Measurements from ENCODE around the gene SHC4. TPM values are rescaled to one million over a fixed set of nuclear protein-coding genes. Genes with fewer than 3 reads are reported as not detected.

SHC4 gene, protein sequence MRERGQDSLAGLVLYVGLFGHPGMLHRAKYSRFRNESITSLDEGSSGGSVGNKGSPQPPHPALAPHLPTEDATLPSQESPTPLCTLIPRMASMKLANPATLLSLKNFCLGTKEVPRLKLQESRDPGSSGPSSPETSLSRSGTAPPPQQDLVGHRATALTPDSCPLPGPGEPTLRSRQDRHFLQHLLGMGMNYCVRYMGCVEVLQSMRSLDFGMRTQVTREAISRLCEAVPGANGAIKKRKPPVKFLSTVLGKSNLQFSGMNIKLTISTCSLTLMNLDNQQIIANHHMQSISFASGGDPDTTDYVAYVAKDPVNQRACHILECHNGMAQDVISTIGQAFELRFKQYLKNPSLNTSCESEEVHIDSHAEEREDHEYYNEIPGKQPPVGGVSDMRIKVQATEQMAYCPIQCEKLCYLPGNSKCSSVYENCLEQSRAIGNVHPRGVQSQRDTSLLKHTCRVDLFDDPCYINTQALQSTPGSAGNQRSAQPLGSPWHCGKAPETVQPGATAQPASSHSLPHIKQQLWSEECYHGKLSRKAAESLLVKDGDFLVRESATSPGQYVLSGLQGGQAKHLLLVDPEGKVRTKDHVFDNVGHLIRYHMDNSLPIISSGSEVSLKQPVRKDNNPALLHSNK
- 1 to 10 TPM in 1 of 2 donors, under 1 TPM in 1; 0.34 to 1.4 TPM for total RNA-seq

DNA sequence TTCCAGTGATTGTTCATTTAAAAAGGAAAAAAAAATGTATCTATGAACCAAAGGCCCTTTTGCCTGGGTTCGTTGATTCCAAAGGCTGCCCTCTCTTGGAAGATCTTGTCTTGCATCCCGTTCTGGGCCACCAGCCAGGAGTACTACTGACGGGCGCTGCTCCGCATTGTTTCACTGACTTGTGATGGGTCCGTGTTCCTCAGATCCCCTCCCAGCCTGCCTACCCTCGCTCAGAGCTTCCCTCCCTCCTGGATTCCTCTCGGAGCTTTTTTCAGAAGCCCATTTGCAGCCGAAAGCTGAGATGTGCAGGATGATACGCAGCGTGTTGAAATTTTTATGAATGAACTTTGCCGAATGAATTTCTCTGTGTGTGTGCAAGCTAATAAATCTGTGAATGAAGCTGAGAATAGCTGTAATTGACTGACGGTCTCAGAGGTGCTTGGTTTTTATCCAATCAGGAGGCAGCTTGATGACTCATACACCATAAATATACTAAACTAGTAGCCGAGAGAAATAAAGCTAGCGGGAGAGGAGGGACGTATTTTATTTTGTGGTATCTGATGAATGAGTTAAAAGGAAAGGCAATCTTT, at the start of gene SHC4:
Gene SHC4, minus strand, starts transcription at position 396 of the 590 bp plus-strand sequence. CDS start 904 bp downstream, outside the sequence.
- DNase-seq (ENCODE audit: low spot score in 2 of 2) (peak in 1 of 2 donors; percentile 15), ATAC-seq (peak in 1 of 2 donors; percentile 54)
- Mint-ChIP-seq H3K36me3 (peaks cover 6% of the 10 kb centered on the region in 2 donors), H3K9me3 (no peaks in the 10 kb centered on the region), H3K27ac (no peak within 1 kb of the TSS)

DNA sequence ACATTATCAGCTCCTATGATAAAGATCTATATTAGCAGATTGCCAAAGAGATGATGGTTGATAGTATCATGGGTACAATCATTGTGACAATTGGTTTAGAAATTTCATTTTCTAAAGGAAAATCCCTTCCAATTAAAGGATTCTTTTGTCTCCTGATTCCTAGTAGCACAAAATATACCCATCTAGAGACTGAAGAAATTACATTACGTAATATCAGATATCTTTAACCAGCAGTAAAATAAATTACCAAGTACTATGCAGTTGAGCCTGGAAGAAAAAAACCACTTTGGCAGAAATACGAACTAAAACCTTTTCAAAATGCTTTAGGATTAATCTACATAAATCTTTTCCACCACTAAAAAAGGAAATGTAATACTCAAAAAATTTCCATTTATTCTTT, 35.6 kb upstream of the SHC4 start:
- no peak for DNase-seq (ENCODE audit: low spot score in 2 of 2)
- H3K27ac Mint-ChIP-seq = no peak overlapping the region
- H3K9me3 Mint-ChIP-seq = peaks cover 1 to 6% of the 10 kb centered on the region in 2 donors
- ATAC-seq = no peak
- peaks cover 8 to 18% of the 10 kb centered on the region in 2 donors for H3K36me3 Mint-ChIP-seq

DNA sequence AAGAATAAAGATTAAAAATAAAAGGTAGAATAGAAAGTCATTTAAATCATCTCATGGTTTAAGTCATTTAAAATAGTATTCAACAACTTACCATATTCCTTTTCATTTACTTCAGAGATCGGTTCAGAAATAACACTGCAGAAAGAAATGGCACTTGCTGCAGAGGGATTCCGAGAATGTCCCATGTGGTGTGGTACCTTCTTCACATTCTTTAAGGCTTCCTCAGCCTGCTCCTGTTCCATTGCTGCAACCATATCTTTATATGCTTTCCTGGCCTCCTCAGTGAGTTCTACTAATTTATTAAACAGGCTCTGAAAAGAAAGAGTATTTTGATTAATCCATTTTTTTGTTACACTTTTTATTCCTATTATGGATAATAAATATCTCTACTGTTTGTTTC, 32.6 kb upstream of the SHC4 start:
- DNase-seq (ENCODE audit: low spot score in 2 of 2) (no peak), ATAC-seq (no peak)
- no peak overlapping the region for H3K27ac Mint-ChIP-seq
- H3K36me3 Mint-ChIP-seq = peaks cover 9 to 11% of the 10 kb centered on the region in 2 donors
- no peaks in the 10 kb centered on the region for H3K9me3 Mint-ChIP-seq

DNA sequence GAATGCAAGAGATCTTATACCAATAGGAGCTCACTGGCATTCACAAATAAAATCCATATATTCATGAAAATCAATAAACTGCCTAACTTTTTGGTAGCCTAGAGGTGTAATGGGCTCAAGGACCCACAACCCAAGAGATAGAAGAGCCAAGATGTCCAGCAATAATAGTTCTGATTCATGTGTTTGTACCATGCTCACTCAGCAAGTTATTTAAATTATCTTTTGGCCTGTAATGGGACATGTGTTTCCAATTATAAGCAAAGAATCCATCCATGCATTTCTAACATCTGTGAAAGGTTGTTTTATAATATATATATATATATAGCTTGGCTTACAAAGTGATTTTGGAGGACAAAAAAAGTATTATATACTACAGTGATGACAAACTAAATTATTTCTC, 29.7 kb upstream of the SHC4 start:
- peaks cover 9 to 11% of the 10 kb centered on the region in 2 donors for H3K36me3 Mint-ChIP-seq
- ATAC-seq (no peak), DNase-seq (ENCODE audit: low spot score in 2 of 2) (no peak)
- H3K9me3 Mint-ChIP-seq = no peaks in the 10 kb centered on the region
- no peak overlapping the region for H3K27ac Mint-ChIP-seq

- DNase-seq (ENCODE audit: low spot score in 2 of 2) = no peak
- Mint-ChIP-seq H3K27ac (no peak overlapping the region), H3K9me3 (no peaks in the 10 kb centered on the region), H3K36me3 (peaks cover 9 to 11% of the 10 kb centered on the region in 2 donors)
- no peak for ATAC-seq
These were observed 28.8 kb upstream of the SHC4 start for GRCh38 chr15:48992545-48992944.

GRCh38 chr15:48992096-48992495, 28.4 kb upstream of the SHC4 start:
- Mint-ChIP-seq H3K9me3 (no peaks in the 10 kb centered on the region), H3K36me3 (peaks cover 9 to 11% of the 10 kb centered on the region in 2 donors), H3K27ac (no peak overlapping the region)
- ATAC-seq = no peak
- no peak for DNase-seq (ENCODE audit: low spot score in 2 of 2)

GRCh38 chr15:48989170-48989569, 25.5 kb upstream of the SHC4 start:
- H3K9me3 Mint-ChIP-seq = no peaks in the 10 kb centered on the region
- ATAC-seq = no peak
- peaks cover 5 to 11% of the 10 kb centered on the region in 2 donors for H3K36me3 Mint-ChIP-seq
- no peak for DNase-seq (ENCODE audit: low spot score in 2 of 2)
- H3K27ac Mint-ChIP-seq = no peak overlapping the region

- ATAC-seq (no peak), DNase-seq (ENCODE audit: low spot score in 2 of 2) (no peak)
- Mint-ChIP-seq H3K27ac (no peak overlapping the region), H3K9me3 (no peaks in the 10 kb centered on the region), H3K36me3 (peaks cover 0 to 2% of the 10 kb centered on the region in 2 donors)
These were observed 23.4 kb upstream of the SHC4 start for GRCh38 chr15:48987142-48987541.

GRCh38 chr15:48986240-48986639, 22.5 kb upstream of the SHC4 start:
- Mint-ChIP-seq H3K9me3 (no peaks in the 10 kb centered on the region), H3K27ac (no peak overlapping the region), H3K36me3 (no peaks in the 10 kb centered on the region)
- ATAC-seq = no peak
- DNase-seq (ENCODE audit: low spot score in 2 of 2) = no peak

- DNase-seq (ENCODE audit: low spot score in 2 of 2) (no peak), ATAC-seq (no peak)
- no peak overlapping the region for H3K27ac Mint-ChIP-seq
- H3K9me3 Mint-ChIP-seq = no peaks in the 10 kb centered on the region
- no peaks in the 10 kb centered on the region for H3K36me3 Mint-ChIP-seq
These were observed 21.8 kb upstream of the SHC4 start for GRCh38 chr15:48985516-48985915.

- DNase-seq (ENCODE audit: low spot score in 2 of 2) (no peak), ATAC-seq (no peak)
- Mint-ChIP-seq H3K9me3 (no peaks in the 10 kb centered on the region), H3K27ac (no peak overlapping the region), H3K36me3 (no peaks in the 10 kb centered on the region)
These were observed 21.2 kb upstream of the SHC4 start for GRCh38 chr15:48984811-48985352.

DNA sequence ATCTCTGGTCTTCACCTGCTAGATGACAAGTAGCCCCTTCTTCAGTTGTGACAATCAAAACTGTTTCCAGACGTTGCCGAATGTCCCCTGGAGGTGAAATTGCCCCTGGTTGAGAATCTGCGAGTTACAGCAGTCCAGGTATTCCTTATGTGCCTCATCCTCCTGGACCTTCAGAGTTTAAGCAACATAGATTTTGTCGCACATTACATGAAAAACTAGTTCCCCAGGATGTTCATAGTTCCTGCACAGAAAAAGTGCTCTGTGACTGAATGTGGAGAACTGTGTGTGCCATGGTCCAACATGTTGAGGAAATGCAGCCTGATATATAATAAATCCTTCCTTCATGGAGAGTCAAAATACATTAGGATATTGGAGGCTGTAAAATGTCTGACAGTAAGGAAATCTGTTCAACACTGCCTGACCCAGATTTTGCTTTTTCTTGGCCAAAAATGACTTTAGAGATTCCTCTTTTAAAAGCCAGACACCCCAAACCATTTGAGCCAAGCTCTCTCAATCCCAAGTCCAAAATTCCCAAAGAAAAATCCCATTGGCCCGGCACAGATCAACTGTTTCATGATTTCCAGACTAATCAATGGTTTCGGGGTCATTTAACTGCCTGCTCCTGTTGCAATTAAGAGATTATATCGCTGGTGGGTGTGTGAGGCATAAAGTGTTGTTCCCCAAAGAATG, 20.4 kb upstream of the SHC4 start:
- no peak overlapping the region for H3K27ac Mint-ChIP-seq
- H3K36me3 Mint-ChIP-seq = no peaks in the 10 kb centered on the region
- no peak for ATAC-seq
- DNase-seq (ENCODE audit: low spot score in 2 of 2) = no peak
- H3K9me3 Mint-ChIP-seq = no peaks in the 10 kb centered on the region

GRCh38 chr15:48983300-48983699, 19.6 kb upstream of the SHC4 start:
- no peak for DNase-seq (ENCODE audit: low spot score in 2 of 2)
- no peak overlapping the region for H3K27ac Mint-ChIP-seq
- ATAC-seq = no peak
- H3K36me3 Mint-ChIP-seq = no peaks in the 10 kb centered on the region
- no peaks in the 10 kb centered on the region for H3K9me3 Mint-ChIP-seq

DNA sequence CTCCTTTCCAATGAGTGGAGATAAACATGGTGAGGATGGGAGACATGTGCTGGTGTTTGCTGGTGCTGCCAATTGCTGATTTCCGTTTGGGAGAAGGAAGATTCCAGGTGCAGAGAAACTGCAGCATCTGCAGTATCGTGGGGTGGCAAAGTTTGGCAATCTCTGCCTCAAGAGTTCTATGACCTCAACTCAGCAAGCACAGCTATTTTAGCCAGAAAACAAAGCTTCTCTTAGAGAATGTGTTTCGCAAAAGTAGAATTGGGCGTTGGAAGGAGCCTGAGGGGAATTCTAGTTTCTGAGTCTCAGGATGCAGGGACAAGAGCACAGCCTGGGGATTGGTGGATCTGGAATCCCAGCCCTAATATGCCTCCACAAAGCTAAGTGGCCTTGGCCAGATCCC, 18.2 kb upstream of the SHC4 start:
- DNase-seq (ENCODE audit: low spot score in 2 of 2) (no peak), ATAC-seq (no peak)
- H3K9me3 Mint-ChIP-seq = no peaks in the 10 kb centered on the region
- no peak overlapping the region for H3K27ac Mint-ChIP-seq
- no peaks in the 10 kb centered on the region for H3K36me3 Mint-ChIP-seq

- no peak overlapping the region for H3K27ac Mint-ChIP-seq
- H3K9me3 Mint-ChIP-seq = no peaks in the 10 kb centered on the region
- H3K36me3 Mint-ChIP-seq = no peaks in the 10 kb centered on the region
- DNase-seq (ENCODE audit: low spot score in 2 of 2) (no peak), ATAC-seq (no peak)
These were observed 14.9 kb upstream of the SHC4 start for GRCh38 chr15:48978638-48979037.

DNA sequence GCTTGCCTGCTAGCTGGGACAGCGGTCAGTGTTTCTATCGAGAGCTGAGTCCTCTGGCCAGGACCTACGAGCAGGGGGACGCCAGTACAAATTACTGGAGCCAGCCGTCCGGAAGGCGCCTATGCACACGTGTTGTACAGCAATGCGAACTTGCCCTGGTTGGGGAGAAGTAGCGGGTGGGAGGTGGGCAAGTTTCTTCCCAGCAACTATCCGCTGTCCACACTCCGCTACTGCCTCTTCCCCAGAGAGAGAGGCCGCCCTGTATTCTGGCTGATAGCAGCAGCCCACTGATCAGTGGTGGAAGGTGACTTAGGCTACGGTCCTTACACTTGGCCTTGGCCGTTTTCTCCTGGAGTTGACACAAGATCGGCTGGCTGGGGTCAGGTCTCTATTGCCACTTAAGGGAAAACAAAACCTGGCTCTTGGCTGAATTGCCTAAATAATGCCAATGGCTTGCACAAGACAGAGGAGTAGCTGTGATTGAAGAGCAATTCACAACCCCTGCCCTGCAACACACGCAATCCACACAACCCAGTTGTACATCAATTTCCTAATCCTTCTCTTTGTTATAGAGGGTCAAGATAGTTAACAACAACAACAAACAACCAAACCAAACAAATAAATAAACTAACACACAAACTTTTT, 12.8 kb upstream of the SHC4 start:
- no peak for ATAC-seq
- Mint-ChIP-seq H3K36me3 (no peaks in the 10 kb centered on the region), H3K9me3 (no peaks in the 10 kb centered on the region), H3K27ac (no peak overlapping the region)
- no peak for DNase-seq (ENCODE audit: low spot score in 2 of 2)
